ENCODE measurements around the gene UBTD2. TPM values are rescaled to one million over a fixed set of nuclear protein-coding genes. Genes with fewer than 3 reads are reported as not detected.

UBTD2 gene
- total and polyA plus RNA-seq, 10 of the 15 experiments (the other 5 are each of a cell fraction or from before 2014, with no cell fraction given) = 7.7 to 30.5 (median 19.4) TPM

DNA sequence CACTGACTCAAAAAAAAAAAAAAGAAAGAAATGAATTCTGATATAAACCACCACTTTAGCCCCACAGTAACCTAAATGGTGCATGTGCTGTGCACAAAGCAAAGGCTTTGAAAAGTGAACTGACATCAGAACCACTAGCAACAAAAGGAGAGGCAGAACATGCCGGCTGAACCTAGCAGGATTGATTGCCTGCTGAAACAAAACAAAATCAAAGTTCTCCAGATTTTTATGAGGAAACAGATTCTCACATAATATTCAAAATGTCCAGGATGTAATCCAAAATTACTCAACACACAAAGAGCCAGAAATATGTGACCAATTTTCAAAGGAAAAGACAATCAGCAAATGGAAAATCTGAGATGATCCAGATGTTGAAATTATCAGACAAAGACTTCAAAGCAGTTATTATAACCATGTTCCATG is 37.9 kb downstream of the UBTD2 start:
- no peak overlapping the region for H3K27ac ChIP-seq (ENCODE audit: control insufficient read depth, insufficient read depth)
- H2AFZ ChIP-seq (ENCODE audit: control insufficient read depth, low read depth, low read length) = no peak overlapping the region
- ATAC-seq (no peak), FAIRE-seq (no peak), DNase-seq (ENCODE audit: low read depth, low spot score) (no peak)
- H3K9ac ChIP-seq (ENCODE audit: control insufficient read depth, insufficient read depth, low read length) = no peak overlapping the region
- H3K4me3 ChIP-seq = no peak overlapping the region
- no peak for TF ChIP-seq ETV6 (conservative IDR thresholded peaks at IDR 0.05 in 1 of 2, IDR thresholded peaks at IDR 0.05 in 1 of 2; ENCODE audit: borderline replicate concordance in 1 of 2, low read depth in 1 of 2)
- TF ChIP-seq JUNB (IDR thresholded peaks at IDR 0.05) = no peak
- no peaks in the 10 kb centered on the region for H3K4me1 ChIP-seq (ENCODE audit: control insufficient read depth, insufficient read depth, low read length)
- H3K9me3 ChIP-seq (replicated peaks; ENCODE audit: control insufficient read depth, insufficient read depth, low read length) = peaks cover 2% of the 10 kb centered on the region; the same call in 1 of the 3 replicates
- POLR2A ChIA-PET = no interaction called here
- RAD21 ChIA-PET (ENCODE audit: unreplicated experiment) = no interaction called here
- peaks cover 0 to 3% of the 10 kb centered on the region in 2 experiments; a peak in 2 of 4 replicates for H3K36me3 ChIP-seq (ENCODE audit: control insufficient read depth in 2 of 2, insufficient read depth in 2 of 2, low read length in 1 of 2)
- no peak overlapping the region for H3K4me2 ChIP-seq (ENCODE audit: control insufficient read depth, insufficient read depth)
- H3K79me2 ChIP-seq (ENCODE audit: control insufficient read depth, insufficient read depth, low read length) = peaks cover 31% of the 10 kb centered on the region
- CTCF ChIA-PET = no interaction called here
- in situ Hi-C loops (cut with MboI) = no loop called here
- intact Hi-C loops (cut with micrococcal nuclease; ENCODE audit: unreplicated experiment) = no loop called here
- no peaks in the 10 kb centered on the region for H4K20me1 ChIP-seq (ENCODE audit: control insufficient read depth, insufficient read depth)
- SMC1A ChIA-PET (ENCODE audit: uncharacterized antibody, unreplicated experiment) = interaction anchor here (1.7 kb wide), 1 partner anchor 16 kb away, joined by 3 read pairs; no protein-coding TSS in a partner anchor
- no peaks in the 10 kb centered on the region for H3K27me3 ChIP-seq (replicated peaks in 1 of 2; ENCODE audit: control insufficient read depth in 2 of 2, insufficient read depth in 2 of 2, low read length in 1 of 2)
- no TSS peak for BruUV-seq (replicated peaks)
- WGBS (ENCODE audit: insufficient coverage, insufficient replicate concordance, low lambda C conversion rate, missing lambda C conversion rate) = 93% methylated on average over 1 of the region's 1 CpG

DNA sequence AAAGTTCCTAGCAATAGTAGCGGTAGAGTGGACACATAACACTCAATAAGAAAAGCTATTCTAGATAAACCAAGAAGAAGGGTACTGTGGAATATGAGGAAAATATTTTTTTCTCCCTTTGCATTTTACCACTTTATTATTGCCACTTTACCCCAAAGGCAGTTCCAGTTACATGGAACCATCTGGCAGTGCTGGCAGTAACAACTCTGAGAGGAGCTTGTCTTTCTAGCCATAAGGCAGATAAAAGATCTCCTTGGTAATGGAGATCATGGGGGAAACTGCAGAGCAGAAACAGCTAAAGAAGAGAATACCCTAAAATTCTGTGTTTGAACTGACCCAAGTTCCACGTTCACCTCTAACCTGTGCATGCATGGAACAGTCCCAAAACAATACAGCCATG is 38.5 kb downstream of the UBTD2 start:
- 69% methylated on average over 2 of the region's 2 CpGs for WGBS (ENCODE audit: insufficient coverage, insufficient replicate concordance, low lambda C conversion rate, missing lambda C conversion rate)
- Histone ChIP-seq H2AFZ (ENCODE audit: control insufficient read depth, low read depth, low read length) (no peak overlapping the region), H3K36me3 (ENCODE audit: control insufficient read depth in 2 of 2, insufficient read depth in 2 of 2, low read length in 1 of 2) (peaks cover 0 to 3% of the 10 kb centered on the region in 2 experiments; a peak in 2 of 4 replicates), H3K4me1 (ENCODE audit: control insufficient read depth, insufficient read depth, low read length) (no peaks in the 10 kb centered on the region), H4K20me1 (ENCODE audit: control insufficient read depth, insufficient read depth) (no peaks in the 10 kb centered on the region), H3K4me3 (no peak overlapping the region), H3K9ac (ENCODE audit: control insufficient read depth, insufficient read depth, low read length) (no peak overlapping the region), H3K27ac (ENCODE audit: control insufficient read depth, insufficient read depth) (no peak overlapping the region), H3K27me3 (replicated peaks in 1 of 2; ENCODE audit: control insufficient read depth in 2 of 2, insufficient read depth in 2 of 2, low read length in 1 of 2) (no peaks in the 10 kb centered on the region), H3K4me2 (ENCODE audit: control insufficient read depth, insufficient read depth) (no peak overlapping the region), H3K9me3 (replicated peaks; ENCODE audit: control insufficient read depth, insufficient read depth, low read length) (no peaks in the 10 kb centered on the region; the same call in 2 of the 3 replicates), H3K79me2 (ENCODE audit: control insufficient read depth, insufficient read depth, low read length) (peaks cover 28% of the 10 kb centered on the region)
- BruUV-seq (replicated peaks) = no TSS peak
- FAIRE-seq (no peak), DNase-seq (ENCODE audit: low read depth, low spot score) (no peak), ATAC-seq (no peak)
- SMC1A ChIA-PET (ENCODE audit: uncharacterized antibody, unreplicated experiment) = interaction anchor here (1.7 kb wide), 1 partner anchor 15 kb away, joined by 3 read pairs; no protein-coding TSS in a partner anchor
- POLR2A ChIA-PET = no interaction called here
- RAD21 ChIA-PET (ENCODE audit: unreplicated experiment) = no interaction called here
- intact Hi-C loops (cut with micrococcal nuclease; ENCODE audit: unreplicated experiment) (no loop called here), in situ Hi-C loops (cut with MboI) (no loop called here)
- TF ChIP-seq LARP7 (IDR thresholded peaks at IDR 0.05) (no peak), SUPT20H (IDR thresholded peaks at IDR 0.05; ENCODE audit: borderline replicate concordance, control insufficient read depth, low read depth, low read length) (no peak), ESRRA (IDR thresholded peaks at IDR 0.05; ENCODE audit: low read length) (no peak)
- CTCF ChIA-PET = no interaction called here
